ENCODE results near the gene TTLL3. TPM values are rescaled to one million over a fixed set of nuclear protein-coding genes. Genes with fewer than 3 reads are reported as not detected.

The TTLL3 gene
- total RNA-seq, 1 donor from 2014 or later, result 50.0 TPM

DNA sequence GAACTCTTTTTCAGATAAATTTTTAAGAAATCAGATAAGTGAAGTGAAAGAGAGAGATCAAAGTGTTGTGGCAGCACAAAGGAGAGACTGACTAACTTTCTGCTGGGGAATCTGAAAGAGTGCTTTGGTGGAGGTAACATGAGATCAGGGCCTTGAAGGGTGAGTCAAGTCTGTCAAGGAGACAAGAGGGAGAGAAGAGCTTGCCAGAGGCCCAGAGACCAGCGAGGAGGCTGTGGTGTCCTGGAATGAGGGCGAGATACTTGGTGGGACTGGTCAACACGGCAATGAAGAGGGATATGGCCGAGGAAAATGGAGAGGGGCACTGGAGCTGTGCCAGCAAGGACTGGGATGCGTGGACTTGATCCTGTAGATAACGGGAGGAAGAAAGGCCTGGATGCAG is 22.3 kb upstream of the TTLL3 start:
- Histone ChIP-seq H3K9me3 (no peaks in the 10 kb centered on the region), H3K36me3 (peaks cover 81% of the 10 kb centered on the region), H3K27me3 (ENCODE audit: low read depth) (no peaks in the 10 kb centered on the region), H3K4me3 (no peak overlapping the region), H3K27ac (no peak overlapping the region), H3K4me1 (peaks cover 14% of the 10 kb centered on the region)
- DNase-seq, result no peak
- intact Hi-C loops (cut with DNase I), result no loop called here
- ATAC-seq, result no peak
- TF ChIP-seq, protein P1, sequence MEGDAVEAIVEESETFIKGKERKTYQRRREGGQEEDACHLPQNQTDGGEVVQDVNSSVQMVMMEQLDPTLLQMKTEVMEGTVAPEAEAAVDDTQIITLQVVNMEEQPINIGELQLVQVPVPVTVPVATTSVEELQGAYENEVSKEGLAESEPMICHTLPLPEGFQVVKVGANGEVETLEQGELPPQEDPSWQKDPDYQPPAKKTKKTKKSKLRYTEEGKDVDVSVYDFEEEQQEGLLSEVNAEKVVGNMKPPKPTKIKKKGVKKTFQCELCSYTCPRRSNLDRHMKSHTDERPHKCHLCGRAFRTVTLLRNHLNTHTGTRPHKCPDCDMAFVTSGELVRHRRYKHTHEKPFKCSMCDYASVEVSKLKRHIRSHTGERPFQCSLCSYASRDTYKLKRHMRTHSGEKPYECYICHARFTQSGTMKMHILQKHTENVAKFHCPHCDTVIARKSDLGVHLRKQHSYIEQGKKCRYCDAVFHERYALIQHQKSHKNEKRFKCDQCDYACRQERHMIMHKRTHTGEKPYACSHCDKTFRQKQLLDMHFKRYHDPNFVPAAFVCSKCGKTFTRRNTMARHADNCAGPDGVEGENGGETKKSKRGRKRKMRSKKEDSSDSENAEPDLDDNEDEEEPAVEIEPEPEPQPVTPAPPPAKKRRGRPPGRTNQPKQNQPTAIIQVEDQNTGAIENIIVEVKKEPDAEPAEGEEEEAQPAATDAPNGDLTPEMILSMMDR (IDR thresholded peaks at IDR 0.05), result no peak

DNA sequence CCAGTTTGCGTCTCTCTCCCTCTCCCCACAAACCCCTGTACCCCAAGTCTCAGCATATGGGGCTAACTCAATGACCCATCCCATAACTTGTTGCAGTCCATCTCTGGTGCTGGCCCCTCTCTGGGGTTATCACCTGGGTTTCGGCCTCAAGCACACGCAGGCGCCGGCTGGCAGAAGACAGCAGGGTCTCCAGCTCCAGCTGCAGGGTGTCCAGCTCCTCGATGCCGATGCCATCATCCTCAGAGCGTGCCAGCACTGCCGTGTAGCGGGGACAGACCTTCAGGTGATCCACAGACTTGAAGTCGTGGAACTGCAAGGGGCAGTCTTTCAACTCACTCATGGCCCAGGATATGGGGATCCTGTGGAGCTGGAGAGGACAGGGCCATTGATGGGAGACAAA is 18.9 kb upstream of the TTLL3 start:
- no peaks in the 10 kb centered on the region for H3K9me3 ChIP-seq
- ATAC-seq (no peak), DNase-seq (no peak)
- H3K4me3 ChIP-seq, result peak overlapping the region; percentile 100
- intact Hi-C loops (cut with DNase I), result no loop called here
- peaks cover 40% of the 10 kb centered on the region for H3K4me1 ChIP-seq
- peak overlapping the region; percentile 99 for H3K27ac ChIP-seq
- TF ChIP-seq, protein P1 (IDR thresholded peaks at IDR 0.05), result no peak
- H3K27me3 ChIP-seq (ENCODE audit: low read depth), result no peaks in the 10 kb centered on the region
- H3K36me3 ChIP-seq, result peaks cover 71% of the 10 kb centered on the region

DNA sequence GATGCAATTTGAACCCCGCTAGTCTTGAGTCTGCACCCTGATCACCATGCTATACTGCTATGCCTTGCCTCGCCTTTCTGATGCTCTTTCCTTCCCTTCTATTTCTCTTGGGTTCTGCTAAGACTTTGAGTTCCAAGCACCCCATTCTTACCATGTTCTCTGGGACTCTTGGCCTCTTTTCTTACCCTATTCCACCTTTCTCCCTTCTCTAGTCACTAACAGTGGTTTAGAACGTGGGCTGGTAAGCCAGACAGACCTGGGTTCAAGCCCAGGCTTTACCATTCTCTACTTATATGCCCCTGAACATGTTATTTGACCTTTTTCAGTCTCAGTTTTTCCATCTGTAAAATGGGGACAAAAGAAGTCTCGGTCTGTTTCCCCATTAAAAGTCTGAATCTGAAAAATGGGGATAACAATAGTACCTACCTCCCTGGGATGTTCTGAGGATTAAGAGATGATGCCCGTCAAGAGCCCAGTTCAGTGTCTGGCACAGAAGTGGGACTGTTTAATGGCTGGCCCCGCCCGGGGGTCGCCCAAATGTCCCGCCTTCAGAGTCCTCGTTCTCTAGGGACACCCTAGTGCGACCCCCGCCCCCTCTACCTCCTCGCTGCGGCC is 18.2 kb upstream of the TTLL3 start:
- ATAC-seq (no peak), DNase-seq (no peak)
- H3K4me3 ChIP-seq, result peak overlapping the region; percentile 100
- H3K36me3 ChIP-seq, result peaks cover 71% of the 10 kb centered on the region
- TF ChIP-seq, protein P1 (IDR thresholded peaks at IDR 0.05), result no peak
- no peaks in the 10 kb centered on the region for H3K27me3 ChIP-seq (ENCODE audit: low read depth)
- peak overlapping the region; percentile 99 for H3K27ac ChIP-seq
- intact Hi-C loops (cut with DNase I), result no loop called here
- H3K9me3 ChIP-seq, result no peaks in the 10 kb centered on the region
- H3K4me1 ChIP-seq, result peaks cover 45% of the 10 kb centered on the region

DNA sequence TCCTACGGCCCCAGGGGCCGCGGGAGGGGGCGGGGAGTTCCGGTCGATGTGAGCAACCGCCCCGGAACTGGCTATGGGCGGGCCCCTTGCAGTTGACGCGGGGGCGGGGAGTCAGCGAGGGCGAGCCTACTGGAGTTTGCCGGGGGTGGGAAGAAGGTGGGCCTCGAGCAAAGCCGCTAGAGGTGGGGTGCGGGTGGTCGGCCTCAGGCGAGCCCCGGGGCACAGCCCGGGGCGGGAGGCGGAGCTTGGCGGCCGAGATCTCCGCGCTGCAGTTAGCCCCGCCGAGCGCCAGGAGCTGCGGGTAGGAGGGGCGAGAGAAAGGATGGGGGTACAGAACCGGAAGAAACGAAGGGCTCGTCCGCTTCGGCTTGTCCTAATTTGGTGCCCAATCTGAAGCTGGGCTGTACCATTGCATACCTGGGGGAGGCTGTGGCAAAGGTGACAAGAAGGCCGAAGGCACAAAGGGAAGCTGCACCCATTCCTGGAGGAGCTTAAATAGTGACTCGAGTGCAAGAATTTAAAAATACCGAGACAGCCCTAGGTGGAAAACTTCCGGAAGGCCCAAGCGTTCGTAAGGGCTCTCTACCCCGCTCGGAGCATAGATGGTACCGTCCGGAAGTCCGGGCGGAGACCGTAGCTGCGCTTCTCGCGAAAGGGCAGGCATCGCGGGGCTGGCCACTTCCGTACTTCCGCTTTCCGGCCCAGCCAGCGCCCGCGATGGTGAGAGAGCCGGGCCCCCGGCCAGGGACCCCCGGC is 17.5 kb upstream of the TTLL3 start, which contains the start of the genes ARPC4 and TADA3:
TSS of gene ARPC4 (plus strand) at position 678 of the 756 bp plus-strand sequence. CDS start at position 718, 40 bp downstream.
TSS of gene TADA3 (minus strand) at position 69 of the 756 bp plus-strand sequence. CDS start 1,007 bp downstream, outside the sequence.
- H3K4me1 ChIP-seq, result peaks cover 48% of the 10 kb centered on the region
- ATAC-seq, result peak; percentile 96 to 97

DNA sequence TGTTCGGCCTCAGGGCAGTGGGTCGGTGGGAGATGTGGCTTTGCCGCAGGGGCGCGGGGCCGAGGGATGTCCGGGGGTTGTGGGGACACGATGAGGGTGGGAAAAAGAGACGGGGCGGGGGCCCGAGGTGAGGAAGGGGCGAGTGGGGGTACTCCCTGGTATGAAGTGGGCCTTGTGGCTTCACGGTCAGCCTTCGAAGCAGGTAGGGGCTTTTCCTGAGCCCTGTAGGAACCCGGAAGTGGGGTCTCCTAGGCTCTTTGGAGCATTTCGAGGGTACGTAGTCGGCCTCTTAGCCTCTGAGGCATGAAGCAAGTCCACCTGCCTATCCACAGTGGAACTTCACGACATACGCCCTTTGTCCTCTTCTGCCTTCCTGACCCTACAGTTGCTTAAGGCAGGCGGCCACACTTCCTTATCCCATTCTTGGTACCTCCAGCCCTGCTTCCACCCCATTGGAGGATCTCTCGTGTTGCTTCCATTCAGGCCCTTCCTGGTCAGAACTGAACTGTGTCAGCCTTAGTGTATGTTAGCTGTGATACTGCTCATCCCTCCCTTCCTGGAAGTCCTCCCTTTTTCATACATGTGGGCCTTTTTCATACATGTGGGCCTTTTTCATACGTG is 16.8 kb upstream of the TTLL3 start:
- DNase-seq, result peak; percentile 71
- intact Hi-C loops (cut with DNase I), result no loop called here
- peaks cover 48% of the 10 kb centered on the region for H3K4me1 ChIP-seq
- no peaks in the 10 kb centered on the region for H3K27me3 ChIP-seq (ENCODE audit: low read depth)
- TF ChIP-seq, protein P1 (IDR thresholded peaks at IDR 0.05), result no peak
- H3K36me3 ChIP-seq, result peaks cover 71% of the 10 kb centered on the region
- no peaks in the 10 kb centered on the region for H3K9me3 ChIP-seq
- H3K27ac ChIP-seq, result peak overlapping the region; percentile 99
- ATAC-seq, result peak; percentile 53 to 57
- peak overlapping the region; percentile 100 for H3K4me3 ChIP-seq

More for the DNA sequence above, 17.5 kb upstream of the TTLL3 start, which contains the start of the genes ARPC4 and TADA3:
- intact Hi-C loops (cut with DNase I), result no loop called here
- TF ChIP-seq, protein P1 (IDR thresholded peaks at IDR 0.05), result no peak
- peaks cover 71% of the 10 kb centered on the region for H3K36me3 ChIP-seq
- H3K9me3 ChIP-seq, result no peaks in the 10 kb centered on the region
- peak within 1 kb of the TSS; percentile 100 for H3K4me3 ChIP-seq
- peak within 1 kb of the TSS; percentile 99 for H3K27ac ChIP-seq
- H3K27me3 ChIP-seq (ENCODE audit: low read depth), result no peaks in the 10 kb centered on the region
- peak; percentile 96 for DNase-seq
